Activated CD4-positive, alpha-beta T cell treated with anti-CD3 and anti-CD28 coated beads for 48 hours (primary cell): ENCODE data around the gene PDCL2.
"Not testable (repeated sequence)": the region's sequence is repeated elsewhere in the genome, so short reads cannot be mapped to it uniquely, and the experiment has no call there.

Experiments
- DNase-seq: peaks from one replicate; pipeline ENCODE4 v3.0.0-alpha.2; 2020

PDCL2 gene

DNA sequence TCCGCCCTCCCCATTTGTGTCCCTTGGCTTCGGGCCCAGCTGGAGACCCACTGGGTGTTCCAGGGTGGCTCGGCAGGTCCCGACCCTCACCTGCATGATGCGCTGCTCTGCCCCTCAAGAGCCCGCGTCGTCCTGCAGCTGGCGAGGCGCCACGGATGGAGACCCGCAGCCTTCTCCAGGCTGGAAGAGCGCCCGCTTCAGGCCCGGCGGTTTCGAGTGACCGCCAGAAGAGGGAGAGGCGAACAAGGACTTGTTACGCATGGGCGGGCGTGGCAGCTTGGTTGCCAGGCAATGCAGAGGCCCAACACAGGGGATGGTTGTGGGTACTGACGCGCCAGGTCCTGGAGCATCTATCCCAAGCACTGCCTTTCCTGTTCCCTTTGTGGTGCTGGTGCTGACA lies at the start of gene PDCL2:
PDCL2 (minus strand) TSS at position 232 of the 400 bp plus-strand sequence; CDS start at position 96, 136 bp downstream.
- DNase-seq: no peak

- no peak for DNase-seq
Measured at GRCh38 chr4:55637272-55637820, 45.3 kb upstream of the PDCL2 start.

GRCh38 chr4:55636656-55636999 lies 44.6 kb upstream of the PDCL2 start:
- no peak for DNase-seq

DNA sequence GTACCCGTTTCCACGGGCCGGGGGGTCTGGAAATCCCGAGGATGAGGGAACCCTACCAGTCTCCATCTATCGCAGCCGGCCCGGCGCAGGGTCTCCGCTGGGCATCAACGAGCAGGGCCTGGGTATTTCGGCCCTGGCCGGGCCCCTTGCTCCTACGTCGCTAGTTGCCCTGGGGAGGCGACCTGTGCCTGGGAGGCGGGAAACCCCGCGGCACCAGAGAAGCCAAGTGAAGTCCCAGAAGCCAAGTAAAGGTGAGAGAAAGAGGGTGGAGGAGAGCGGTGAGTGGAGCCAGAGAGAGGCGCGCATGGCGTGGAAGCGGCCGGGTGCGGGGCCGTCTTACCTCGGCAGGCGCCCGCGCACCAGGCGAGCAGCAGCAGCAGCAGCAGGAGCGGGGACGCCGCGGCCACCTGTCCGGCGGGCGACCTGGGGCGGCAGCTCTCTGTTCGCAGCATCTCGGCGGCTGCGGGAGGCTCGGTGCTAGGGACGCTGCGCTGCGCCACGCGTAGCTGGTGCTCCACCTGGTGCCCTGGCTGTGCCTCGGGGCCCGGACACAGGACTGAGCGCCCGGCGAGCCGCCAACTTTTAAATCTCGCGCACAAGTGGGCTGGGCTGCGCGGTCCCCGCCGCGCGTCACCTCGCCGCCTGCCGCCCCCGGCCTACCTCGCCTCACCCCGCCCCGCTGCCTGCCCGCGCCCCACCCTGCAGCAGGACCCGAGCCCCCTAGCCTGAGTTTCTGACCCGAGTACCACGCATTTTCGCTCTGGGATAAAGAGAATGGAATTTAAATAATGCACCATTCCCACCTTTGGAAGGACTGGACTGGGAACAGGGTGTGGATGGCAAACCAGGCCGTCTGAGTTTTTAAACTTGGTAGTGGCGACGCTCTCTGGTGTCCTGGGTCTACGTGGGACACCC lies 44.0 kb upstream of the PDCL2 start, which contains the start of gene NMU:
NMU (minus strand) TSS at position 558 of the 915 bp plus-strand sequence; CDS start at position 452, 106 bp downstream.
- DNase-seq: peak; percentile 62

DNA sequence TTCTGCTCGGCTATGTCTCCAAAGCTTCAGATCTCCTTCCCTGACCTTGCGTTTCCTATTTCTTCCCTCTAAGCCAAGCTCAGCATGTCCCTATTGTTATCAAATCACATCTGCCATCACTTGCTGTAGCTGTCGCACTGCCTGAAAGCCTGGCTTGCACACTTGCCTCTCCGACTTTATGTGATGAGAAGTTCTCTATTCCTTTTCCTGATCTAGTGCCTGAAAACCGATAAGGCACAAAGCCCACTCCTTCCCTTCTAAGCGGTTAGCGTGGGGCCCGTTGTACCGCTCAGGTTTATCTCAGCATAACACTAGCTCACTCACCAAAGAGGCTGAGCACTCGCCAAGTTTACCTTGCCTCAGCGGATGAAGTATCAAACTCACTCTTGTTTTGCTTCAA lies 43.2 kb upstream of the PDCL2 start:
- DNase-seq: no peak

GRCh38 chr4:55634417-55635128 lies 42.5 kb upstream of the PDCL2 start:
- no peak for DNase-seq

- DNase-seq: no peak
Measured at GRCh38 chr4:55633903-55634302, 41.9 kb upstream of the PDCL2 start.

DNA sequence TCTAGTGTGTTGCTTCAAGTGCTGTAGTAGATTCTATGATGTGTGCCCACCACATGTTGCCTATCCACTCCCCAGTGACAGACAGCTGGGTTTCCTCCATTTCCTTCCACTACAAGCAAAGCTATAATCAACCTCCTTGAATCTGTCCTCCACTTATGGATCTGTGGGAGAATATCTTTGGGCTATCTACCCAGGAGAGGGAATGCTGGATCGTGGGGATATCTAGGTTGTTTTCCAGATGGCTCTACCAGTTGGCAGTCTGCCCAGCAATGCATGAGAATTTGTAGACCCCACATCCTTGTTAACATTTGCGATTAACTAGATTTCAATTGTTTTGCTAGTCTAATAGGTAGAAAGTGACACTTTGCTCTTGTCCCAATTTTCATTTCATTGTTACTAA lies 33.8 kb upstream of the PDCL2 start:
- DNase-seq: no peak

DNA sequence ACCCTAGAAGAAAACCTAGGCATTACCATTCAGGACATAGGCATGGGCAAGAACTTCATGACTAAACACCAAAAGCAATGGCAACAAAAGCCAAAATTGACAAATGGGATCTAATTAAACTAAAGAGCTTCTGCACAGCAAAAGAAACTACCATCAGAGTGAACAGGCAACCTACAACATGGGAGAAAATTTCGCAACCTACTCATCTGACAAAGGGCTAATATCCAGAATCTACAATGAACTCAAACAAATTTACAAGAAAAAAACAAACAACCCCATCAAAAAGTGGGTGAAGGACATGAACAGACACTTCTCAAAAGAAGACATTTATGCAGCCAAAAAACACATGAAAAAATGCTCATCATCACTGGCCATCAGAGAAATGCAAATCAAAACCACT lies 32.0 kb upstream of the PDCL2 start:
- not testable (repeated sequence) for DNase-seq

GRCh38 chr4:55618546-55619143 lies 26.6 kb upstream of the PDCL2 start:
- DNase-seq: no peak

DNA sequence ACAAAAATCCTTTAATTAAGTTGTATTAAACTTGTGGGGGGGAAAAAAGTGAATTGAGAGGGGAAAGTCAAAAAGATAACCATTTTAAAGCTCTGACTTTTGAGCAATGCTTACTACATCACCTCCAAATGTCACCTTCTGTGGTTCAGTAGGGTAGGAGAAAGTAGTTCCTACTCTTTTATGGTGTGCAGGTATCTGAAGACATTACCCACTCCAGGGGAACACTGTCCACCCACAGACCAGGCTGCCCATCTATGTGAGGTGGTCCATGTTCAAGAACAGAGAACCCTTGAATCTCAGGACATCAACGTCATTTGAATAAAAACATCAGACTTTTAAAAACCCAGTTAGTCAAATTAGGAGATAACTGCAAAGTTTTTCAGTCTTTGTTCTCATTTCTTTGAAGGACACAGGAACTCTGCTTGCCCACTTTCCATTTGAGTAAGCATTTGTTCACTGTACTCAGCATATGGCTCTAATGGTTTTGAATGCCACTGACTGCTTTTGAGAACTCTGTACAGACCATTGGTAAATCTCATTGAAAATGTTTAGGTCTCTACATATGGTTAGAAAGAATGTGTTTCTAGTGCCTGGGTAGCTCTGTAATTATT lies 25.6 kb upstream of the PDCL2 start:
- DNase-seq: no peak

DNA sequence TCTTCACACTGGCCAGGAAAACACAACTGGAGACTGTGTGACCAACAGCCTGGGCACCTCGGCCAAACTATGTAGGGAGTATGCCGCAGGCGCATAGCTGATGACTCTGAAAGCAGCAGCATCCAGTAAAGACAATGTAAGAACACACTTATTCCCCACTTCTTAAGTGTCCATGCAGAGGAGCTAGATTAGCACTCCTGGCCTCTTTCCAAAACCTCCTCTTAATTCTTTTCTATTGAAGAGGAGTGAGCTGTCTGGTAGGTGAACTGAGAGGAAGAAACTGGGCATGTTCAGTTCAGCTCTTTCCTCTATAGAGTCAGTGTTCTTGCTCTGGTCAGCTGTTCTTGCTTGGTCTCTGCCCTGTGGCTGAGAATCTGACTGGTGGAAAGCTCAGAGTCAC lies 23.0 kb upstream of the PDCL2 start:
- no peak for DNase-seq

- DNase-seq: no peak
Measured at GRCh38 chr4:55613621-55614020, 21.6 kb upstream of the PDCL2 start.

DNA sequence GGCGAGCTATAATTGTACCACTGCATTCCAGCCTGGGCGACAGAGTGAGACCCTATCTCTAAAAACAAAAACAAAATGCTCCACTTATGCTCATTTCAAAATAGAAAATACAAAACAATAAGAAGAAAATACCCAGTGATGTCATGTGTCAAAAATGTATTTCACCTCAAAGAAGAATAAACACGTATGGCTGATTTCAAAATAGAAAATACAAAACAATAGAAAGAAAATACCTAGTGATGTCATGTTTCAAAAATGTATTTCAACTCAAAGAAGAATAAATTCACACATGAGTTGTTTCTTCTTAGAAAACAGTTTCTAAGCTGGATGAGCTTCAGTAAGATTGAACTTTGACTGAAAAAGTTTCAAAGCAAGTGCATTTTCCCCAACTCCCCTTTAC lies 20.3 kb upstream of the PDCL2 start:
- DNase-seq: no peak

- DNase-seq: no peak
Measured at GRCh38 chr4:55611358-55612059, 19.5 kb upstream of the PDCL2 start.

DNA sequence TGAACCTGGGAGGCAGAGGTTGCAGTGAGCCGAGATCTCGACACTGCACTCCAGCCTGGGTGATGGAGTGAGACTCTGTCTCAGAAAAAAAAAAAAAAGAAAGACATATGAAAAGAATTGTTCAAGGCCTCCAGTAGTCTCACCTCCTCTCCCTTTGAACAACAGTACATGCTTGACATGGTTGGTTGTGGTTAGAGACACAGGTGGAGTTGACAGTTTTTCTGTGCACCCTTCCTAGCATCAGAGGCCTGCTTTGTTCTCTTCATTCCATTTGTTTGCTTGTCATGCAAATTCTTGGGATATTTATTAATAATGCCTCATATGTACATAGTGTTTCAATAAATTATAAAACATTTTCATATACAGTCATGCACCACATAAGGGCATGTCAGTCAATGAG lies 18.3 kb upstream of the PDCL2 start:
- no peak for DNase-seq

DNA sequence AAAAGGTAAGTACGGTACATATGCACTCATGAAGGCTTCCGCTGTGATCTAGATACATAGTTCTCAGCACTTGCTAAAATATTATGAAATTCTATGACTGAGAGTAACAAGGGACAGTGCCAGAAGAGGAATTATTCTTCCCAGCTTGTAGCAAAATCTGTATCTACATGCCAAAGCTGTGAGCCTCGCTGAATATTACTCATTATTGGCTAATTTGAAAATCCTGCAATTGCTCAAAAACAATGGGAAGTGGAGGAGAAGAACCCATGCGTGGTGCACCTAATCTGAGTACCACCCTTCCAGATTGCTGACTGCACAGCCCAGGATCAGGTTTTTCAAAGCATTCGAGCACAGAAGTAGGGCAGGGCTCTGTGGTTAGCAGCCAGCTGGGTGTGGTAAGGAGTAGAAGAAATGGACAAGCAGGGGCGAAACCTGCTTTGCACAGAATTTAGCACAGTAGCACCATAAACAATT lies 17.4 kb upstream of the PDCL2 start:
- DNase-seq: no peak

GRCh38 chr4:55608591-55608990 lies 16.5 kb upstream of the PDCL2 start:
- DNase-seq: no peak

DNA sequence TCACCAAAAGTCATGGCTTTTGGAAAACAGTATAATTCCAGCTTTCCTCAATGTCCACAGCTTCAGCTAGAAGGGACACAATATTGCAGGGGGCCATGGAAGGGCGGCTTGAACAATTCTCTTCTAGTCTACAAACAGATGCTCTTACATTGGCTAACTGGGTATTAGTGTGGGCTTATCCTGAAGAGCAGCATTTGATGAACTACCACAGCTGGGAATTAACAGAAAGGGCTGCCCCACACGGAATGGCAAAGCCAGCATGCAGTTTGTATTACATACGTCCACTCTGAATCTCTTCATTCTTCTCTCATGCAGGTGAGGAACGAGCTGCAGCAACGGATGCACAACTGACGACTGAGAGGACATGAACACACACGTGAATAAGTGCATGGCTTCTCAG lies 13.0 kb upstream of the PDCL2 start:
- no peak for DNase-seq

DNA sequence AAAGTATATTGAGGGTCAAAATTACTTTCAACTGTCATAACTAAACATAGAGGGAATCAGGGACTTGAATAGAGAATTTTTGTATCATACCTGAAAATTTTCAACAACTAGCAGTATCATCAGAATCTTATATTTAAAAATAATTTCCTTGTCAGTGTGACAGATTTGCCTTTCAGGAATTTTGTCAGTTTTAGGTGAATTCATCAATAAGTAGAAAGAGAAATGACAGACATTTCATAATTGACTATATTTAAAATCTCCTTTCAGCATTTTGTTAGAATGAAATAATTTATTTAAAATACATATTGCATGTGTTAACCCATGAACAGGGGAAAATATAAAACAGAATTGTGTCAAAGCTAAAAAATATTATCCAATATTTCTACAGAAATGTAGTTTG lies 8.6 kb upstream of the PDCL2 start:
- no peak for DNase-seq

GRCh38 chr4:55598641-55599040 lies 6.6 kb upstream of the PDCL2 start:
- no peak for DNase-seq

DNA sequence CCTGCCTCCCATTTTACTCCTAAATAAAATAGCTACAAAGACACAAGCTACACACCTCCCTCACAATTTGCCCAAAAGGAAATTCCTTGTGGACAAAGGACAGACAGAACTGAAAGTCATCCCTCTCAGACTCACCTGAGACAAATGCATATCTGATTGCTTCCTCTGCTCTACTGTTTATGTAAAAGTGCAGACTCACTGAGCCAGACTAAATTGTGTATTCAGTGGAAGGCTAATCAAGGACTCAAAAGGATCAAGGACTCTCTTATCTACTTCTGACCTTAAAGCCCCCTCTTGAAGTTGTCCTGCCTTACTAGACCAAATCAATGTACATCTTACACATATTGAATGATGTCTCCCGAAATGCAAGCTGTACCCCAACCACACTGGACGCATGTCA lies 3.9 kb downstream of the PDCL2 start:
- DNase-seq: no peak
